ENCODE measurements around the gene HSFX3.
"Not testable (repeated sequence)": the region's sequence is repeated elsewhere in the genome, so short reads cannot be mapped to it uniquely, and the experiment has no call there.

Gene HSFX3

GRCh38 chrX:149549701-149550100 is at the start of gene HSFX3:
Gene HSFX3, minus strand, starts transcription at chrX:149549924. Its CDS starts 72 bp downstream, at chrX:149549852.
- not testable (repeated sequence) for DNase-seq (ENCODE audit: low spot score)

- DNase-seq (ENCODE audit: low spot score) = not testable (repeated sequence)
Measured at GRCh38 chrX:149598603-149599002, 48.9 kb upstream of the HSFX3 start.

- not testable (repeated sequence) for DNase-seq (ENCODE audit: low spot score)
Measured at GRCh38 chrX:149595943-149596342, 46.2 kb upstream of the HSFX3 start.

- not testable (repeated sequence) for DNase-seq (ENCODE audit: low spot score)
Measured at GRCh38 chrX:149595214-149595613, 45.5 kb upstream of the HSFX3 start, which contains the start of gene HSFX2. Gene HSFX2, minus strand, starts transcription at chrX:149595314. Its CDS starts 614 bp downstream, at chrX:149594700.

- not testable (repeated sequence) for DNase-seq (ENCODE audit: low spot score)
Measured at GRCh38 chrX:149590993-149591392, 41.3 kb upstream of the HSFX3 start.

GRCh38 chrX:149587359-149587758 is 37.6 kb upstream of the HSFX3 start, which contains the start of gene MAGEA9B:
Gene MAGEA9B, minus strand, starts transcription at chrX:149587459. Its CDS starts 4,280 bp downstream, at chrX:149583179.
- DNase-seq (ENCODE audit: low spot score) = not testable (repeated sequence)

GRCh38 chrX:149585631-149586030 is 35.9 kb upstream of the HSFX3 start:
- DNase-seq (ENCODE audit: low spot score) = not testable (repeated sequence)

GRCh38 chrX:149573456-149573855 is 23.7 kb upstream of the HSFX3 start:
- DNase-seq (ENCODE audit: low spot score) = not testable (repeated sequence)

- no peak for DNase-seq (ENCODE audit: low spot score)
Measured at GRCh38 chrX:149572743-149573142, 23.0 kb upstream of the HSFX3 start.

- DNase-seq (ENCODE audit: low spot score) = no peak
Measured at GRCh38 chrX:149571770-149572169, 22.0 kb upstream of the HSFX3 start.

GRCh38 chrX:149570668-149571067 is 20.9 kb upstream of the HSFX3 start:
- no peak for DNase-seq (ENCODE audit: low spot score)

GRCh38 chrX:149569770-149570169 is 20.0 kb upstream of the HSFX3 start:
- DNase-seq (ENCODE audit: low spot score) = no peak

GRCh38 chrX:149568701-149569296 is 19.1 kb upstream of the HSFX3 start:
- no peak for DNase-seq (ENCODE audit: low spot score)

GRCh38 chrX:149567621-149568417 is 18.1 kb upstream of the HSFX3 start:
- no peak for DNase-seq (ENCODE audit: low spot score)

GRCh38 chrX:149563359-149563758 is 13.6 kb upstream of the HSFX3 start:
- DNase-seq (ENCODE audit: low spot score) = no peak

GRCh38 chrX:149555251-149555650 is 5.5 kb upstream of the HSFX3 start:
- not testable (repeated sequence) for DNase-seq (ENCODE audit: low spot score)

- not testable (repeated sequence) for DNase-seq (ENCODE audit: low spot score)
Measured at GRCh38 chrX:149551939-149552248, 2.2 kb upstream of the HSFX3 start.

GRCh38 chrX:149551245-149551938 is 1.7 kb upstream of the HSFX3 start:
- not testable (repeated sequence) for DNase-seq (ENCODE audit: low spot score)

- not testable (repeated sequence) for DNase-seq (ENCODE audit: low spot score)
Measured at GRCh38 chrX:149550454-149550853, 730 bp upstream of the HSFX3 start.

- not testable (repeated sequence) for DNase-seq (ENCODE audit: low spot score)
Measured at GRCh38 chrX:149547782-149548181, 1.9 kb downstream of the HSFX3 start.

- not testable (repeated sequence) for DNase-seq (ENCODE audit: low spot score)
Measured at GRCh38 chrX:149546962-149547361, 2.8 kb downstream of the HSFX3 start.
